ENCODE measurements around the gene FLVCR2.

Gene FLVCR2

DNA sequence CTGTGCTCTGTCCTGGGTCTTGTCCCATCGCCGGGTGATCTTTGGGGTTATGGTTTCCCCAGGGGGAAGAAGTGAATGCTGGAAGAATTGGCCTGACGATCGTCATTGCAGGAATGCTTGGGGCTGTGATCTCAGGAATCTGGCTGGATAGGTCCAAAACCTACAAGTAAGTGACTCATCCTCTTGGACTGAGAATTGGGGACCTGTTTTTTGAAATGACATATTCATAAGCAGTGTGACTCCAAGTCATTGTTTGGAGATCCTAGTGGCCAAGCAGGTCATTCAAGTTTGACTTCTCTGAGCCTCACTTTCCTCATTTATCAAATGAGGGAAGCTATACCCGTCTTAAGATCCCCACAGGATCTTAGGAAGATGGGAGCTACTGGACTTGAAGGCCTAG is 56.4 kb downstream of the FLVCR2 start:
- DNase-seq: no peak

DNA sequence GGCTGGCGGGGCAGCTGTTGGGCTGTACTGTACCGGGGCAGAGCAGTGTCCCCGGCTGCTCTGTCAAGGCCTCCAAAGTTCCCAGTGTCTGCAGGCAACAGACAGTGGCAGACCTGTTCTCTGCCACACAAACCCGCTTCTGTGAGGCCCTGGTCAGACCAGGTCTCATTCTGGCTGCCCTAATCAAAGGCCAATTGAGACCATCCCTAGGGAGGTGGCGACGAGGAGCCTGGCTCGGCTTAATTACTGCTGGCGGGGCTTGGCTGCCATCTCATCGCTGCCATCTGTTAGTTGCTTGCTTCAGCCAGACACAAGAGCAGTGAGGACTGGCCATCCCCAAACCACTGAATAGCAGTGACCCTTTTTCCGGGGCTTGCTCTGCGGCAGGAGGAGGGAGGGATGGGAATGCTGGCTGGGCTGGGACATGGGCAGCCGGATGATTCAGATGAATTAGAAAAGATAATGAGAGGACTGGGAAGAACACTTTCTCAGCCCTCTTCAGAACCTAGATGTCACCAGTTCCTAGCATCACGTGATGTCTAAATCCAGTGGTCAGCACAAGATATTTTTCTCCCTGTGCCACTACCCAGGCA is 57.8 kb downstream of the FLVCR2 start:
- DNase-seq: no peak

DNA sequence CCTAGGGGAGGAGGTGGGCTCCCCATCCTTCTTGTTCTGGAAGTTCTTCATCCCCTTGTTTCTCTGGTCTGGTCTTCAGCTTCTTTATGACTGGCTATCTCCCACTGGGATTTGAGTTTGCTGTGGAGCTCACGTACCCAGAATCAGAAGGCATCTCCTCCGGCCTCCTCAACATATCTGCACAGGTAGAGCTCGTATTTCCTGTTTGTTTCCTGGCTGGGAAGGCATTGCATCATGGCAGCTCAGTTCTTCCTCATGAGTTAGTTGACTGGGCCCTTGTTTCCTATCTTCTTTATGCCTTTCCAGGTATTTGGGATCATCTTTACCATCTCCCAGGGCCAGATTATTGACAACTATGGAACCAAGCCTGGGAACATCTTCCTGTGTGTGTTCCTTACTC is 62.5 kb downstream of the FLVCR2 start:
- DNase-seq: no peak

DNA sequence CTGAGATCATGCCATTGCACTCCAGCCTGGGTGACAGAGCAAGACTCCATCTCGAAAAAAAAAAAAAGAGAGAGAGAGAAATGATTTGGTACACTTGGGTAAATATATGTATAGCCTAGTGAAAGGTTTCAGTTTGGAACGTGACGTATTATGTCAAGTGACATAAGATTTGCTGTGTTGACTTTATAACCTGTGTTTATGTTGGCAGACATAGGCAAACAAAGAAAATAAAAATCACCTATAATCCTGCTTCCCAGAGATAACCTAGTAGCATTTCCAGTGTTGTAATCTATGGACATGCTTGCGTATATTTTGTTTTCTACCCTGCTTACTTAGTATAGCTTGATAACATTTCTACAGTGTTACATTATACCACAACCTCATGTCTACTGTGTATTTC is 65.6 kb downstream of the FLVCR2 start:
- DNase-seq: no peak

DNA sequence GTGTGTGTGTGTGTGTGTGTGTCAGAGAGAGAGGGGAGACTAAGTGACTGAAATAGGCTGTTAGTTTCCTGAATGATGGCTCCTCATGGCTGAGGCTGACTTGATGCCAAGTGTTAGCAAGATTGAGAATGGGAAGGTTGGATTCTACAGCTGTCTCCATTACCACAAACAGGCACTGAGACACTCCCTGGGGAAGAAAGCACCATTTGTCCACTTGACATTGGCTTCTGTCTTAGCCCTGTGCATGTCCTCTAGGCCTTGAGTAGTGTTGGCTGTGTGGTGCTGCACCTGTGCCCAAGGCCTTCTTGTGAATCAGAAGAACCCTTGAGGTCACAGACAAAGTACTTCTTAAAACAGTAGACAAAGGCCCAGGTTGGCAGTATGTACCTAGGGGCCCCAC is 66.6 kb downstream of the FLVCR2 start:
- no peak for DNase-seq

DNA sequence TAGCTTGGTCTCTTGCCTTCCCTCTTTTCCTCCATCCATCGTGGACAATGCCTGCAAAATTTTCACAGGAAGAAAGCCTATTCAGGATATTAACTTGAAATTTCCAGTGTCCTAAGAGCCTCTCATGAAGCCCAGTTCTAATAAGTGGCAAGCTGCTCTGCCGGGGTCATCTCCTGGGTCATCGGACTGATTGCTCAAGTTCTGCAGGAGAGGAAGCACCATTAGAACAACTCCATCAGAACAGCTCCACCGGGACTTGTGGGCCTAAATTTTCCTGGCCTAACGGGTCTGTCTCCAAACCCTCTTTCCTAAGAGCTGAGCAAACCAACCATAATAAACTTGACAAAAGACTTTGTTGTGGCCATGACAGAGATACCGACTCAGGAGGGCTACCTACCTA is 68.3 kb downstream of the FLVCR2 start:
- DNase-seq: no peak

DNA sequence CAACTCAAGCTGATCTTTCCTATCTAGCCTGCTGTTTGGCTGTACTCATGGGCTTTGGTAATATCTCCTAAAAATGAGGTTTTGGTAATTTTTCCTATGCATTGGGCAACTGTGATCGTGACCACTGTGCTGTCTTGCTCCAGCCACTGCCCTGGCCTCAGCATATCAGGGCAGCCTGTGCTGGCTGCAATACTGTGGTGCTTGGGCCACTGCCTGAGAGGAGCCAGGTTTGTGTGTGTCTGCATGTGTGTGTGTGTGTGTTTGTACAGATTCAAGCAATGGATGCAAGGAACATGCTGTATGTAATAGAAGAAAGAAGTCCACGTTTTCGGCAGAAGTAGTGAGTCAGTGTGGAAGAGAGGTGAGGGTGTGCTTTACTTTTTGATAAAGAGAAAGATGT is 69.2 kb downstream of the FLVCR2 start:
- no peak for DNase-seq

DNA sequence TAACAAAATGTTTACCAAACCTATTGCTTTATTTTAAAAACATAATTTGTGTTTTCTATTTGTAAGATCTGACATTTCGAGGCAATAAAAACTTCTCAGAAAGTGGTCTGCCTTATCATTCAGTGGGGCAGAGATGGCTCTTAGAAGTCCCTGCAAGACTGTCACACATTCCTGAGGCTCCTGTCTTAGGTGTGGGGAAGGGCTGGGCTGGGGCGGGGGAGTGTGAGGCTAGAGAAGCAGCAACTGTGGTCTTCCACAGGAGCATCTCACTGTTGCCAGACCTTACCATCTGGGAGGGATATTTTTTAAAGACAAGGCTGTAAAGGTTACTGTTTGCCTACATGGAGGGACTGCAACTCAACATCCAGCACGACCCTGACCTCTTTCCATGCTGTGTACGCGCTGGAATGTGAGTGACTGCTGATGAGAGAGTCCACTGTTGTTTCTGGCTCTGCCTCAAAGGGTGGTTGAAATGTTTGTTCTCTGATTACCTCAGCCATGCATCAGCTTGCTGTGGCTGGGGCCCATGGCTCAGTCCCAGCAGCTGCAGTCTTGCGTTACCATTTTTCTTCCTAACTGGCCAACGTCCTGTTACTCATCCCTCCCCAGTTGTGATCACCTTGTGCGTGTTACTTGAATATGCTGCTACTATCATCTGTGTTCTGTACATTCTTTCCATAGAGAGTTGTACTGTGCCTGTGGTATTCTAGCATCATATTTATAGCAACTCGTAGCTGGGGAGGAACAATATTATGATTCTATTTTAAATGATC is 69.8 kb downstream of the FLVCR2 start:
- no peak for DNase-seq

DNA sequence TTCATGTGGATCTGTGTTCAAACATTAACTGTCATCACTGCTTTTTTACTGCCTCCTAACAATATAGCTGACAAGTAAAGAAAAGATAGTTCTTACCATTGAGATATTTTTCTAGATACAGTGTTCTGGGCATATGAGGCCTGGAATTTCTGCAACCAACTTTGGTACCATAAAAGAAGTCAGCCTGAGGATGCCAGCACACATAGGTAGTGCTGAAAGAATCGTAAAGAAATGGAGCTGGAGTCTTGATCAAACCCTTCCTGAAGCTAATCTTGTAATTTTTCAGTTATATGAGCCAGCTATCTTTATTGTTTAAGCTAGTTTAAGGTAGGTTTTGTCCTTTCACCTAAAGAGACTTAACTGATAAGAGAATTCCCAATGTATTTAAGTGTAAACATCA is 70.9 kb downstream of the FLVCR2 start:
- no peak for DNase-seq

DNA sequence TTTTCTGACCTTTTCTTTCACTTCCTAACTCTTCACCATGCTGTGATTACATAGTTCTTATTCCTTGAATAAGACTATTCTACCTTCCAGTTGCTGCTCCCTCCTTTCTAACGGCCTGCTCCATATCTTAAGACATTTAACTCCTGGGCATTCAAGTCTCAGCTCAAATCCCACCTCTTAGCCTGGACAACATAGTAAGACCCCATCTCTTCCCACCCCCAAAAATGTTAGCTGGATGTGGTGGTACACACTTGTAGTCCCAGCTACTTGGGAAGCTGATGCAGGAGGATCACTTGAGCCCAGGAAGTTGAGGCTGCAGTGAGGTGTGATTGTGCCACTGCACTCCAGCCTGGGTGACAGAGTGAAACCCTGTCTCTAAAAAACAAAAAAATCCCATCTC is 71.4 kb downstream of the FLVCR2 start:
- no peak for DNase-seq

DNA sequence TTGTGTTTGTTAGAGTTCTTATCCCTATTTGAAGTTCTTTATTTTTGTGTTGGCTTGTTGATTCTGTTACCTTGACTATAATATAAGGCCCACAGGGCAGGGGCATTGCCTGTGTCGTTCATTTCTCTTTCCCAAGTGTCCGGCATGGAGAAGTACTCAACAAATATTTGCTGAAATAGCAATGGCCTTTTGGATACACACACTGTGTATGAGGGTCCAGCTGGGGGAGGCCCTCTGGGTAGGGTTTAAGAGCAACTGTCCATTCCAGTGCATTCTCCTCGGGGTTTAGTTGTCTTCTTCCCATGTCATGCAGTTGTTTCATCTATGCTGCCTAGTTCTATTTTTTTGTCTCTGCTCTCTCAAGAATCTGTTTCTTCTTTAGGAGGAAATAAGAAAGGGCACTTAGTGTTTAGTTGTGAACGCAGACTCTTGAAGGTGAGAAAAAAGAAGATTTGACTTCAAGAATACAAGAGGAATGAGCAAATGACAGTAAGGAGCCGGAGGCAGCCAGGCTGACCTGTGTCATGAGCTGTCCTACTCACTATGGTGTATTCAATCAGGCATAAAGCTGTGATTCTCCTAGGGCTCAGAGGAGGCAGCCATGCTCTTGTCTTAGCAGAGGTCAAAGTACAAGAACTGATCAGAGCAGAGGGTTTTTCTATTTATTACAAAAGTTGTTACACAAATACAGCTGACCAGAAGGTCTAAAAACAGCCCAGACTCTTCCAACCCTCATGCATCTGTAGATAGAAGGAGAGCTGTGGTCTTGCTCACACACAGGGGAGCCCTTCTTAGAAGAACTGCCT is 72.0 kb downstream of the FLVCR2 start:
- DNase-seq: no peak

DNA sequence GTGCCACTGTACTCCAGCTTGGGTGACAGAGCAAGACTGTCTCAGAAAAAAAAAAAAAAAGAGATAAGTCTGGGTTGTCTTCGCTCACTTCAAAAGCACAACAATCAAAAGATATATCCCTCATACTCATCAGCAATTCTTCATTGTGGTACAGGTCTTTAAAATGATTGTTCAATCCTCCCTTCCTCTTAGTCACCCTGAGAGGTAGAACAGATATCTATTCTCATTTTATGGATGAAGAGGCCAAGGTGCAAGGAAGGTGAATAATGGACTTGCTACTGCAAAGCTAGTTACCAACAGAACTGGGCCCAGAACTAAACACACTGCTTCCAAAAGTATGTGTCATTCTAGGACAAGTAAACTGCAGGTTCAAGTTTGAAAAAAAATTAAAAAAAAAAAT is 75.1 kb downstream of the FLVCR2 start:
- DNase-seq: no peak

DNA sequence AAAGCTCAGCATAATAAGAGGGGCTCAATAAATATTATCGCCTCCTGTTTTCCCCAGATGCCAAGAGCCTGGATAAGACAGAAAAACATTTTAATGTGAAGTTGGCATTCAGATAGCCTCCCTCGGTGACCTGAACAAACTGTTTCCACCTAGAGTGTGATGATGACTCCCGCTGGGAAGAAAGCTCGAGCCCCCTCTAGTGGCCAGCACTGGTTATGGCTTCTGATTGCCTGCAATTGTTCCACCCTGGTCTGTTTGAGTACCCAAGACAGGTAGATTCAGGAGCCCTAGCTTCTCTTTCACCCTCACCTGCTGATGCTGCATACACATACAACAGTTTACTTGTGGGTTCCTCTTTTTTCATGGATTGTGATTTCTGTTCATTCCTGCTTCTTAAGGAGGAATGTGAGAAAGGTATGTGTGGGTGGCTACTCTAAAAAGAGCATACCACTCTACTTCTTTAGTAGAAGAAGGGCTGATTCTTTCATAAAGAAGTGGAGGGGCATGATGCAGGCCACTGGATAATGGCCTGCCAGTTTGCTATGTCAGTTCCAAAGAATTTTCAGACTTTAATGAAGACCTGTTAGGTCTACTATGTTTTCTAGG is 75.8 kb downstream of the FLVCR2 start:
- peak; percentile 75 to 82 for DNase-seq

DNA sequence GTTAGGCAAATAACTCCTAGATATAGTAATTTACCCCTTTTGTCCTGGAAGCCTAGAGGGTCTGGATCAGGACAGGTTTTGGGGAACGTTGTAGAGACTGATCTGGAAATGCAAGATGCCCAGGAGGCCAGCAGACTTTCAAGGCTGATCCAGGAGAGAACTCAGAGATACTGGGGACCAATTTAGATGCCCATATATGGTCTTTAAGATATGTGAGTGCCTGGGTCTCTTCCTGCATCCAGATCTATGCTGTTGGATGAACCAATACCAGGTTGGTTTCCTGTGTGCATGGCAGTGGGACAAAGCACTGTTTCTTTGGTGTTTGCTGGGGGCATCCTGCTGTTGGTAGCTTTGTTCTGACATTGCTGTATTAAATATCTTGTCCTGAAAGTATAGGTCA is 76.8 kb downstream of the FLVCR2 start:
- no peak for DNase-seq

DNA sequence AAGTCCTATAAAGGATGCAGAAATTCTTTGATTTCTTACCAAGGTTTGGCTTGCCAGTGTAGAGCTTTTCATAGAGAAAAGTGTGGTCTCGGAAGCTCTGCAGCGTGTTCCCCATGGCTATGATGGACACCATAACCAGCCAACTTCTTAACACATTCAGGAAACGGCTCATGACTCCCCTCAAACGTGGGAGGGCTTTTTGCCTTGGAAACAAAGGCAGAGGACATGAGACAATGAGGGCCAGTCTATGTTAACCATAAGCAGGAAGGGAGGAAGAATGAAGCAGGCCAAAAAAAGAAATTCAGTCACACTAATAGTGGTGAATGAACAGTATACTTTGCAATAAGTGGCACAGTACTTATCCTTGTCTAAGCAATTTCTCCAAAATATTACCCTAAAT is 78.9 kb downstream of the FLVCR2 start:
- no peak for DNase-seq

DNA sequence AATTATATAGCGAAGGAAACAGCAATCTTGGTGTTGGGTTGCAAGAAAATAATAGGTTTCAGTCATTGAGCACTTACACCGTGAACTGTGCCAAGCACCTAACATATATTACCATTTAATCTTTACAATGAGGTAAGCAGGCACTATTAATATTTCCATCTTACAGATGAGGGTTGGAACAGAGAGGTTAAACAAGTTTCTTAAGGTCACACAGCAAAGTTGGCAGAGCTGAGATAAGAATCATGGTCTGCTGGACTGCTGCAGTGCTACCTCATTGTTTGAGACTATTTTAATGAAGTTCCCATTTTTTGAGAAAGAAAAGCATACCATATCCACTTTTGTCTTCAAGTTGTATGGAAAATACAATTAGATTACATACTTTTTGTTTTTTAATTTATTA is 80.5 kb downstream of the FLVCR2 start:
- no peak for DNase-seq

DNA sequence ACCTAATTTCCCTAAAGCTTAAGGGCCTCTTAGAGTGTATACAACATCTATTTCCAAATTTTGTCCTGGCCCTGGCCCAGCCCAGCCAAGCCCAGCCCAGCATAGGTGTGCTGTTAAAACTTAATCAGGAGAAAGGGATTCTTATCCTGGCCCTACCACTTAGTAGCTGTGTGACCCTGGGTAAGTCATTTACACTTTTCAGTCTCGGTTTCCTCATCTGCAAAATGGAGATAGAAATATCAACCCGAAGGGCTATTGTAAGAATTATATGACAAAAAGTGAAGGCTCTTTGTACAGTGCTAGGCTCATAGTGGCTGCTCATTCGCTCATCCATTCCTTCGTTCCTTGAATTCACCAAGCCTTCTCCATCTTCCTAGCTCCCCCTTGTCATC is 81.8 kb downstream of the FLVCR2 start:
- DNase-seq: no peak

DNA sequence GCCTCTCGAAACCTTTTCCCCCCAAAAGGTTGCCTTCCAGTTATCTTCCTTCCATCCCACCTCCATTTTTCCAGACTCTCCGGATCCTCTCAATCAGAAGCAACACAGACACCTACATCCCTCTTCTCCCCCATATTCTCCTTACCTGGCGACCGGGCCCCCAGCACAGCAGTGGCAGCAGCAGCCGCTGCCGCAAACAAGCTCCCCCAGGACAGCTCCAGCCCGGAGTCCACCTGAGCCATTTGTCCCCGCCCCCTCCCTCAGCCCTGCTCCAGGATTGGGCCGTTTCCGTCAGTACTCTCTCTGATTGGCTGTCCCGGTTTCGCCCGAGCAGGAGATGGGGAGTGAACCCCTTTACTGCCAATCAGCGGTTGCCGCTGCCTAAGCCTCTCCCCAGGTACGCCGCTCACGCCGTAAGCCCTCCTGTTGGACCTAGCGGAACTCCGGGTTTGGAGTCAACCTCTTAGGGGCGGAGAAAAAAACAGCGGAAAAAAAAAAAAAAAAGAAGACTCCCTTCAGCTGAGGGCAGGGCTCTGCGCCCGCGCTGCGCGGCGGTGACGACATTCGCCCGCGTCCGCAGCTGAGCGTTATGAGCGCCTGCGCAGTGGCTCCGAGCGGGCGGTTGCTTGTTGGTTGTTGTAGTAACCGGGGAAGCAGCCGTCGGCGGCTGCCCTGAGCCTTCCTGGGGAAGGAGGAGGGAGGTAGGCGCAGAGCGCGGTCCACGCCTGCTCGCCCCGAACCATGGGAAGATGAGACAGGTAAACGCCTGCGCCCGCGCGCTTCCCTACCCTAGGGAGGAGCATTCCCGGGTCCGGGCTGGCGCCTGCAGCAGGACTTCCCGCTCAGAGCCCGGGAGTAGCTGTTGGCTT is 82.4 kb downstream of the FLVCR2 start, which contains the start of the genes ERG28 and TTLL5:
ERG28 (minus strand) TSS at position 247 of the 869 bp plus-strand sequence. CDS start 3,374 bp downstream, outside the sequence.
TTLL5 (plus strand) TSS at position 617 of the 869 bp plus-strand sequence. CDS start 1,904 bp downstream, outside the sequence.
- DNase-seq: peak; percentile 97

DNA sequence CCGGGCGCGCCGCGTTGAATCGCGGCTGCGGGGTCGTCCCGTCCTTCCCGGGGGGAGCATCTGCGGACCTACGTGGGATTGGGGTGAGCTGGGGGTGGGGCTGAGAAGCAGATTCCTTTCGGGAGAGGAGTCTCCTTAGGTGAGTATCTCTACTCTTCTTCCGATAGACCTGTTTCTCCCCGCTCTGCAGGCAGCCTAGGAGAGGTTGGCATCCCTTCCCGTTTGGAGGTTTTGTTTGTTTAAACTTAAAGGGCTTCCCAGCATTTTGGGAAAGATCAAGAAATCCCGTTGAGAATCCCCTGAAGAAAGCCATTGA is 83.0 kb downstream of the FLVCR2 start:
- DNase-seq: no peak

DNA sequence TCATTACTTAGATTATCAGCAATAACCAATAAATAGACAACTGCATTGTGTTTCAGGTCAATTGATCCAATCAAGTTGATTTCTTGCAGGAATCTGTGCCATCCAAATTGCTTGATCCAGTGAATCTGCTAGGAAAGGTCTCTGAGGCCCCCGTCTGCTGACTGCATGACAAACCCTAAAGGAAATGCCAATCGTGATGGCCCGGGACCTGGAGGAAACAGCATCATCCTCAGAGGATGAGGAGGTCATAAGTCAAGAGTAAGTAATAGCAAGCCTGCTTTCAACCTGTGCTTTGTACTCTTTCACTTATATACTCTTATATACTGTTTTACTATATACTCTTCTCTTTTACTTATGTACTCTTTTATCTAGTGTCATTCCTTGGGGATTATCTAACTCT is 84.5 kb downstream of the FLVCR2 start:
- DNase-seq: no peak

DNA sequence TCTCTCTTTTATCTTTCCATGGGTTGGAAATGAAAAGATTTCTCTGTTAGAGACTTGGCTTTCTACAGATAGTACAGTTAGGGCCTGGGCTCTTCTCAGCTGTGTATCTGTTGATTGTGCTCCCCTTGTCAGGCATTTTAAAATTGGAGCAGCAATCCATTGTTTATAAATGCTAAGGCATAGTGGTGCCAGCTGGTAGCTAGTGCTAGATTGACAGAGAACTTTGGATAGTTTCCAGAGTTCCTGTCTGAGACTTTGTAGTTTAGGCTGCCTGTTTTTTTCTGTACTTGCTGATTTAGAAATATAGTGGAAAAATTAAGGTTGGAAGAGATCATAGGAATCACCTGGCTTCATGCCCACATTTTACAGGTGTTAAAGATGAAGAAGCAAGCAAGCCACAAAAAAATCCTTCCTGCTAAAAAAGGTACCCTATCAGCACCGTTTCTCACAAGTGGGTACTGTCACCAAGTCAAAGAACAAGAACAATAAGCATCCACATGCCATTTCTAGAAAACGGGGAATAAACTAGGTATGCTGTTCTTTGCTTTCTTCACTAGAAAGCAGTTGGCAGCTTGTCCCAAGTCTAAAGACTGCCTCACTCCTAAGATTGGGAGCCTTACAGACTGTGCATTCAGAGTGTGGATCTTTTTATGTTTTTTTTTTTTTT is 88.8 kb downstream of the FLVCR2 start:
- no peak for DNase-seq

DNA sequence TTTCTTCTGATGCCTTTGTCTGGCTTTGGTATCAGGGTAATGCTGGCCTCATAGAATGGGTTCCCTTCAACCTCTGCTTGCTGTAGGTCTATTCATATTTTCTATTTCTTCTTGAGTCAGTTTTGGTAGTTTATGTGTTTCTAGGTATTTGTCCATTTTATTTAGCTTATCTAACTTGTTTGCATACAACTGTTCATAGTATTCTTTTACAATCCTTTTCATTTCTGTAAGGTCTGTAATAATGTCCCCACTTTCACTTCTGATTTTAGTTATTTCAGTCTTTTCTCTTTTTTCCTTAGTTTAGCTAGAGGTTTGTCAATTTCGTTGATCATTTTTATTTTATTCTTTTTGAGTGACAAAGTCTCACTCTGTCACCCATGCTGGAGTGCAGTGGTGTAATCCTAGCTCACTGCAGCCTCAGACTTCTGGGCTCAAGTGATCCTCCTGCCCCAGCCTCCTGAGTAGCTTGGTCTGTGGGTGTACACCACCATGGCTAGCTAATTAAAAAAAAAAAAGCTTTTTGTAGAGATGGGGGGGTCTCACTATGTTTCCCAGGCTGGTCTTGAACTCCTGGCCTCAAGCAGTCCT is 94.3 kb downstream of the FLVCR2 start:
- no peak for DNase-seq

All from CD4-positive, alpha-beta T cell treated with Interleukin-1 beta for 1 hour (primary cell).